ENCODE results near the gene BLOC1S5. TPM values are rescaled to one million over a fixed set of nuclear protein-coding genes. Genes with fewer than 3 reads are reported as not detected.

The BLOC1S5 gene
- total and polyA plus RNA-seq, 2 of the 13 experiments (the other 11 are each of a cell fraction or from before 2014, with no cell fraction given) = 10.5 to 41.5 TPM

- TF ChIP-seq ZNF619 (CRISPR knock-in tag; IDR thresholded peaks at IDR 0.05) = 0 out of 2 replicates have a peak, but pooled peaks have one; percentile 50
- TF ChIP-seq ZNF3 (CRISPR knock-in tag; IDR thresholded peaks at IDR 0.05) = peak; percentile 73; the same call in 1 of the 2 replicates
- TF ChIP-seq BRCA1 (CRISPR knock-in tag; IDR thresholded peaks at IDR 0.05) = 0 out of 2 replicates have a peak, but pooled peaks have one; percentile 46
- TF ChIP-seq ATF5 (CRISPR knock-in tag; IDR thresholded peaks at IDR 0.05; ENCODE audit: low read depth) = no peak
- TF ChIP-seq ZSCAN9 (CRISPR knock-in tag; IDR thresholded peaks at IDR 0.05; ENCODE audit: borderline replicate concordance) = peak; percentile 20
- peak; percentile 100 for TF ChIP-seq HOXA3 (CRISPR knock-in tag; IDR thresholded peaks at IDR 0.05)
- TF ChIP-seq ZMAT5 (CRISPR knock-in tag; IDR thresholded peaks at IDR 0.05; ENCODE audit: borderline replicate concordance, low read depth) = no peak
- peak; percentile 33; the same call in 1 of the 2 replicates for TF ChIP-seq TFE3 (CRISPR knock-in tag; IDR thresholded peaks at IDR 0.05)
- TF ChIP-seq ZNF549 (CRISPR knock-in tag; IDR thresholded peaks at IDR 0.05) = no peak
- TF ChIP-seq CERS6 (CRISPR knock-in tag; IDR thresholded peaks at IDR 0.05) = no peak
- no peak; the same call in 1 of the 2 replicates for TF ChIP-seq ARID2 (CRISPR knock-in tag; IDR thresholded peaks at IDR 0.05; ENCODE audit: borderline replicate concordance)
- peak; percentile 87 for TF ChIP-seq ARID3A (IDR thresholded peaks at IDR 0.05; ENCODE audit: low read depth, low read length)
- TF ChIP-seq ZUFSP (CRISPR knock-in tag; IDR thresholded peaks at IDR 0.05; ENCODE audit: borderline replicate concordance) = no peak
- no peak; the same call in 1 of the 2 replicates for TF ChIP-seq REL (CRISPR knock-in tag; conservative IDR thresholded peaks at IDR 0.05)
Measured at GRCh38 chr6:8063761-8064637, at the start of gene BLOC1S5 (continued).
